Measurements from ENCODE around the gene TOR1A. TPM values are rescaled to one million over a fixed set of nuclear protein-coding genes. Genes with fewer than 3 reads are reported as not detected.

The TOR1A gene
- polyA plus RNA-seq, 1 donor (not counting 4 experiments of a cell fraction or from before 2014, with no cell fraction given) = 60.6 TPM

DNA sequence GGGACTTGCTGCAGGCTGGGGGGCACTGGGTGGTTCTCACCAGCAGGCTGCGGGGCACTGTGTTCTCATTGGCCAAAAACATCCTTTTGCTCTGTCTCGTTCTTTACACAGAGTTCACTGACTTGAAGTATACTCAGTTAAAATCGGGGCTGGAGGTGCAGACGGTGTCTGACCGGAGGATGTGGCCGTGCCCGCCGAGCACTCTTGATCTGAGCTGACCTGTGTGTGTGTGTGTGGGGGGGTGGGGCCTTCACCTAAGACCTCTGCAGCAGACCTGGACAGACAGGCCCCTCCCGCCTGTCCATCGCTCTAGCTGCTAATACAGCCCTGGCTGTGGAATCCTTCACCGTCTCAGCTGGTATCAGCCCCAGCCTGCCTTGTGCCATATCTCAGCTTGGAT lies 13.8 kb downstream of the TOR1A start:
- DNase-seq (ENCODE audit: low read depth, low spot score) = no peak
- H2AFZ ChIP-seq (ENCODE audit: control insufficient read depth, low read length) = no peak overlapping the region
- no peaks in the 10 kb centered on the region for H3K4me1 ChIP-seq (ENCODE audit: control insufficient read depth, extremely low read depth, insufficient read depth, low read length)
- H3K4me2 ChIP-seq (ENCODE audit: control insufficient read depth, extremely low read depth, insufficient read depth, low read depth, low read length) = no peak overlapping the region
- no peaks in the 10 kb centered on the region for H3K9me3 ChIP-seq (ENCODE audit: control insufficient read depth, low read depth, low read length)
- H4K20me1 ChIP-seq (ENCODE audit: control insufficient read depth, extremely low read depth, insufficient read depth, low read length) = no peaks in the 10 kb centered on the region
- peaks cover 26 to 30% of the 10 kb centered on the region in 2 experiments for H3K36me3 ChIP-seq (ENCODE audit: control insufficient read depth in 2 of 2, extremely low read depth in 1 of 2, insufficient read depth in 2 of 2, low read length in 2 of 2)
- H3K27ac ChIP-seq (ENCODE audit: control insufficient read depth, insufficient read depth, low read length) = no peak overlapping the region
- H3K4me3 ChIP-seq (ENCODE audit: control insufficient read depth in 2 of 3, extremely low read depth in 1 of 3, insufficient read depth in 2 of 3, low read depth in 1 of 3, low read length in 3 of 3) = no peak overlapping the region
- TF ChIP-seq EZH2 (IDR thresholded peaks at IDR 0.05; ENCODE audit: low read length) = no peak
- TF ChIP-seq, protein P1, sequence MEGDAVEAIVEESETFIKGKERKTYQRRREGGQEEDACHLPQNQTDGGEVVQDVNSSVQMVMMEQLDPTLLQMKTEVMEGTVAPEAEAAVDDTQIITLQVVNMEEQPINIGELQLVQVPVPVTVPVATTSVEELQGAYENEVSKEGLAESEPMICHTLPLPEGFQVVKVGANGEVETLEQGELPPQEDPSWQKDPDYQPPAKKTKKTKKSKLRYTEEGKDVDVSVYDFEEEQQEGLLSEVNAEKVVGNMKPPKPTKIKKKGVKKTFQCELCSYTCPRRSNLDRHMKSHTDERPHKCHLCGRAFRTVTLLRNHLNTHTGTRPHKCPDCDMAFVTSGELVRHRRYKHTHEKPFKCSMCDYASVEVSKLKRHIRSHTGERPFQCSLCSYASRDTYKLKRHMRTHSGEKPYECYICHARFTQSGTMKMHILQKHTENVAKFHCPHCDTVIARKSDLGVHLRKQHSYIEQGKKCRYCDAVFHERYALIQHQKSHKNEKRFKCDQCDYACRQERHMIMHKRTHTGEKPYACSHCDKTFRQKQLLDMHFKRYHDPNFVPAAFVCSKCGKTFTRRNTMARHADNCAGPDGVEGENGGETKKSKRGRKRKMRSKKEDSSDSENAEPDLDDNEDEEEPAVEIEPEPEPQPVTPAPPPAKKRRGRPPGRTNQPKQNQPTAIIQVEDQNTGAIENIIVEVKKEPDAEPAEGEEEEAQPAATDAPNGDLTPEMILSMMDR (optimal IDR thresholded peaks at IDR 0.05 in 1 of 3, IDR thresholded peaks at IDR 0.05 in 1 of 3, conservative IDR thresholded peaks at IDR 0.05 in 1 of 3; ENCODE audit: extremely low read depth in 1 of 3, insufficient read depth in 2 of 3, low read length in 3 of 3) = no peak
- dilution Hi-C loops (cut with MboI; ENCODE audit: extremely low pct_ligation_motif_present, low sequenced_read_pairs) = no loop called here
- H3K9me1 ChIP-seq (ENCODE audit: control insufficient read depth, extremely low read depth, insufficient read depth, low read length) = no peaks in the 10 kb centered on the region
- FAIRE-seq = no peak
- H3K79me2 ChIP-seq (ENCODE audit: control insufficient read depth, insufficient read depth, low read length) = peaks cover 1% of the 10 kb centered on the region
- no peak overlapping the region for H3K9ac ChIP-seq (ENCODE audit: control insufficient read depth, extremely low read depth, insufficient read depth, low read length)
- no peaks in the 10 kb centered on the region for H3K27me3 ChIP-seq (ENCODE audit: control insufficient read depth, extremely low read depth, insufficient read depth, low read length)

DNA sequence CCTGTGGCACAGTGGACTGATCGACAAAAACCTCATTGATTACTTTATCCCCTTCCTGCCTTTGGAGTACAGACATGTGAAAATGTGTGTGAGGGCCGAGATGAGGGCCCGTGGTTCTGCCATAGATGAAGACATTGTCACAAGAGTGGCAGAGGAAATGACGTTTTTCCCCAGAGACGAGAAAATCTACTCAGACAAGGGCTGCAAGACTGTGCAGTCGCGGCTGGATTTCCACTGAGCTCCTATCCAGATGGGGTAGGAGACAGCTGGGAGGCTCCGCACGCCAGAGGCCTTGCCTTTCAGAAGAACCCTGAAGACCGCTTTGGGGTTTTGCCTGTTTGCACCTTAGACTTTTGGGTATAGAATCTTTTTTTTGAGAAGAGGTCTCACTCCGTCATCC lies 14.6 kb downstream of the TOR1A start:
- dilution Hi-C loops (cut with MboI; ENCODE audit: extremely low pct_ligation_motif_present, low sequenced_read_pairs) = no loop called here
- H3K27me3 ChIP-seq (ENCODE audit: control insufficient read depth, extremely low read depth, insufficient read depth, low read length) = no peaks in the 10 kb centered on the region
- peaks cover 21 to 28% of the 10 kb centered on the region in 2 experiments for H3K36me3 ChIP-seq (ENCODE audit: control insufficient read depth in 2 of 2, extremely low read depth in 1 of 2, insufficient read depth in 2 of 2, low read length in 2 of 2)
- no peak overlapping the region for H3K9ac ChIP-seq (ENCODE audit: control insufficient read depth, extremely low read depth, insufficient read depth, low read length)
- DNase-seq (ENCODE audit: low read depth, low spot score) = no peak
- no peaks in the 10 kb centered on the region for H3K9me1 ChIP-seq (ENCODE audit: control insufficient read depth, extremely low read depth, insufficient read depth, low read length)
- peaks cover 3% of the 10 kb centered on the region for H3K79me2 ChIP-seq (ENCODE audit: control insufficient read depth, insufficient read depth, low read length)
- H3K4me3 ChIP-seq (ENCODE audit: control insufficient read depth in 2 of 3, extremely low read depth in 1 of 3, insufficient read depth in 2 of 3, low read depth in 1 of 3, low read length in 3 of 3) = no peak overlapping the region
- FAIRE-seq = no peak
- no peaks in the 10 kb centered on the region for H3K9me3 ChIP-seq (ENCODE audit: control insufficient read depth, low read depth, low read length)
- H3K4me2 ChIP-seq (ENCODE audit: control insufficient read depth, extremely low read depth, insufficient read depth, low read depth, low read length) = no peak overlapping the region
- no peak overlapping the region for H2AFZ ChIP-seq (ENCODE audit: control insufficient read depth, low read length)
- H3K27ac ChIP-seq (ENCODE audit: control insufficient read depth, insufficient read depth, low read length) = no peak overlapping the region
- H4K20me1 ChIP-seq (ENCODE audit: control insufficient read depth, extremely low read depth, insufficient read depth, low read length) = no peaks in the 10 kb centered on the region
- TF ChIP-seq, protein P1 (optimal IDR thresholded peaks at IDR 0.05 in 1 of 3, IDR thresholded peaks at IDR 0.05 in 1 of 3, conservative IDR thresholded peaks at IDR 0.05 in 1 of 3; ENCODE audit: extremely low read depth in 1 of 3, insufficient read depth in 2 of 3, low read length in 3 of 3) = no peak
- no peak for TF ChIP-seq EZH2 (IDR thresholded peaks at IDR 0.05; ENCODE audit: low read length)
- no peaks in the 10 kb centered on the region for H3K4me1 ChIP-seq (ENCODE audit: control insufficient read depth, extremely low read depth, insufficient read depth, low read length)

Data from keratinocyte (primary cell).